Stimulated activated CD4-positive, alpha-beta T cell treated with anti-CD3 and anti-CD28 coated beads, Interleukin-2, amount 100 ng/mL, for 48 hours (primary cell): ENCODE data around the gene HDGFL3.
"Not testable (repeated sequence)": the region's sequence is repeated elsewhere in the genome, so short reads cannot be mapped to it uniquely, and the experiment has no call there.

Experiments used
- DNase-seq, 2 donors: peaks; one replicate each; pipeline ENCODE4 v3.0.0-alpha.2; 2020

HDGFL3 gene

GRCh38 chr15:83094583-83094982 is 113.0 kb downstream of the HDGFL3 start:
- no peak for DNase-seq

GRCh38 chr15:83092309-83092976 is 115.2 kb downstream of the HDGFL3 start:
- no peak for DNase-seq

- DNase-seq = not testable (repeated sequence)
These were observed 115.7 kb downstream of the HDGFL3 start for GRCh38 chr15:83091965-83092308.

GRCh38 chr15:83090465-83090864 is 117.2 kb downstream of the HDGFL3 start:
- DNase-seq = no peak

GRCh38 chr15:83088876-83089275 is 118.7 kb downstream of the HDGFL3 start:
- DNase-seq = no peak

- DNase-seq = no peak
These were observed 120.0 kb downstream of the HDGFL3 start for GRCh38 chr15:83087576-83087975.

GRCh38 chr15:83085864-83086552 is 121.6 kb downstream of the HDGFL3 start:
- DNase-seq = not testable (repeated sequence)

- DNase-seq = not testable (repeated sequence)
These were observed 122.2 kb downstream of the HDGFL3 start for GRCh38 chr15:83085461-83085860.

GRCh38 chr15:83082730-83083386 is 124.8 kb downstream of the HDGFL3 start:
- no peak for DNase-seq

GRCh38 chr15:83081256-83082014 is 126.2 kb downstream of the HDGFL3 start:
- no peak for DNase-seq

- no peak for DNase-seq
These were observed 128.9 kb downstream of the HDGFL3 start for GRCh38 chr15:83078712-83079111.
